Measurements from ENCODE around the gene DOCK7.
"Not testable (repeated sequence)": the region's sequence is repeated elsewhere in the genome, so short reads cannot be mapped to it uniquely, and the experiment has no call there.

DOCK7 gene

GRCh38 chr1:62716397-62716796 lies 28.2 kb upstream of the DOCK7 start:
- peak; percentile 95 for DNase-seq (ENCODE audit: low read depth)
- no peak overlapping the region for H3K4me3 ChIP-seq (ENCODE audit: low read length)
- TF ChIP-seq, protein P1, sequence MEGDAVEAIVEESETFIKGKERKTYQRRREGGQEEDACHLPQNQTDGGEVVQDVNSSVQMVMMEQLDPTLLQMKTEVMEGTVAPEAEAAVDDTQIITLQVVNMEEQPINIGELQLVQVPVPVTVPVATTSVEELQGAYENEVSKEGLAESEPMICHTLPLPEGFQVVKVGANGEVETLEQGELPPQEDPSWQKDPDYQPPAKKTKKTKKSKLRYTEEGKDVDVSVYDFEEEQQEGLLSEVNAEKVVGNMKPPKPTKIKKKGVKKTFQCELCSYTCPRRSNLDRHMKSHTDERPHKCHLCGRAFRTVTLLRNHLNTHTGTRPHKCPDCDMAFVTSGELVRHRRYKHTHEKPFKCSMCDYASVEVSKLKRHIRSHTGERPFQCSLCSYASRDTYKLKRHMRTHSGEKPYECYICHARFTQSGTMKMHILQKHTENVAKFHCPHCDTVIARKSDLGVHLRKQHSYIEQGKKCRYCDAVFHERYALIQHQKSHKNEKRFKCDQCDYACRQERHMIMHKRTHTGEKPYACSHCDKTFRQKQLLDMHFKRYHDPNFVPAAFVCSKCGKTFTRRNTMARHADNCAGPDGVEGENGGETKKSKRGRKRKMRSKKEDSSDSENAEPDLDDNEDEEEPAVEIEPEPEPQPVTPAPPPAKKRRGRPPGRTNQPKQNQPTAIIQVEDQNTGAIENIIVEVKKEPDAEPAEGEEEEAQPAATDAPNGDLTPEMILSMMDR (IDR thresholded peaks at IDR 0.05; ENCODE audit: insufficient read depth, low read depth, low read length, missing control alignments), result no peak

- H3K4me3 ChIP-seq (ENCODE audit: low read length), result no peak overlapping the region
- DNase-seq (ENCODE audit: low read depth), result peak; percentile 85
These were observed 24.4 kb upstream of the DOCK7 start for GRCh38 chr1:62712336-62713243.

DNA sequence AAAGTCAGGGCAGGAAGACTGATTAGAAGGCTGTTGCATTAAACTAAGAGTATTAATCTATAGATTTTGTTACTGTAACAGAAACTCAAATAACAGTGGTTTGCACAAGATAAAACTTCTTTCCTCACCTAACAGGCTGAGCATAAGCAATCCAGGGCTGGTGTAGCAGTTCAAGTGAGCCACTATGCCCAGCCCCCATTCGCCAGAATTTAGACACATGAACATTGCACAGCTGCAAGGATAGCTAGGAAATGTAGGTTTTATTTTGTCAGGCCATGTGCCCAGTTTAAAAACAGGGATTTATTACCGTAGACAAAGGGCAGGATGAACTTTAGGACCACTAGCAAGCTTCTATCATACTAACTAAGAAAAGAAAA lies 19.5 kb upstream of the DOCK7 start:
- no peak for DNase-seq (ENCODE audit: low read depth)
- TF ChIP-seq, protein P1 (IDR thresholded peaks at IDR 0.05; ENCODE audit: insufficient read depth, low read depth, low read length, missing control alignments), result no peak
- no peak overlapping the region for H3K4me3 ChIP-seq (ENCODE audit: low read length)

More at GRCh38 chr1:62712336-62713243, 24.4 kb upstream of the DOCK7 start:
- TF ChIP-seq, protein P1 (IDR thresholded peaks at IDR 0.05; ENCODE audit: insufficient read depth, low read depth, low read length, missing control alignments), result no peak

DNA sequence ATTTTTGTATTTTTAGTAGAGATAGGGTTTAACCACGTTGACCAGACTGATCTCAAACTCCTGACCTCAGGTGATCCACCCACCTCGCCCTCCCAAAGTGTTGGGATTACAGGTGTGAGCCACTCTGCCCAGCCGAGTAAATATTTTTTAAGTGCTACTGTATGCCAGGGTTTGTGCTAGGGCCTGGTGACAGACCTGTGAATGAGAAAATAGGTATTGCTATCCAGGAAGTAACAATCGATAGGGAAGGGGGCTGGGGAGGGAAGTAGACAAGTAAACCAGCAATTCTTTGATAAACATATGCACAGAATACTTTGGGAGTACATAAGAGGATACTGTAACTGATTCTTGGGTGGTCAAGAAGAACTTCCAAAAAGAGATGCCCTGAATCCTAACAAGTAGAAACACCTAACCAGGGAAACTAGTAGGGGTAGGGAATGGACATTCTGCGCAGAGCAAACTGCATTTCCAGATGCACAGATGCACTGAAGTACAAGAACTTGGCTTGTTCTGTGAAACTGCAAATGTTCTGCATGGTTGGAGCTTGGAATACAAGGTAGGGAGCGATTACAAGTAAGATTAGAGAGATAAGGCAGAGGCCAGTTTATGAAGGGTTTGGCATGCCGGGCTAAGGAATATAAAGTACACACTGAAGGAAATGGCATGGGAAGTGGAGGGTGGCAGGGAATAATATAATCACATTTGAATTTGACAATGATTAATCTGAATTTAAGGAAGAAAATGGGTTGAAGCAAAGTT lies 19.0 kb upstream of the DOCK7 start:
- TF ChIP-seq, protein P1 (IDR thresholded peaks at IDR 0.05; ENCODE audit: insufficient read depth, low read depth, low read length, missing control alignments), result no peak
- DNase-seq (ENCODE audit: low read depth), result no peak
- no peak overlapping the region for H3K4me3 ChIP-seq (ENCODE audit: low read length)

- H3K4me3 ChIP-seq (ENCODE audit: low read length); DNase-seq (ENCODE audit: low read depth): not testable (repeated sequence)
These were observed 10.0 kb upstream of the DOCK7 start for GRCh38 chr1:62698161-62698560.

- H3K4me3 ChIP-seq (ENCODE audit: low read length); DNase-seq (ENCODE audit: low read depth): not testable (repeated sequence)
These were observed 6.3 kb upstream of the DOCK7 start for GRCh38 chr1:62694479-62694878.

GRCh38 chr1:62693123-62693522 lies 4.9 kb upstream of the DOCK7 start:
- TF ChIP-seq, protein P1 (IDR thresholded peaks at IDR 0.05; ENCODE audit: insufficient read depth, low read depth, low read length, missing control alignments), result no peak
- DNase-seq (ENCODE audit: low read depth), result no peak
- no peak overlapping the region for H3K4me3 ChIP-seq (ENCODE audit: low read length)
